Ascending aorta (tissue), 2 donors: ENCODE measurements around the gene EGLN3. TPM values are rescaled to one million over a fixed set of nuclear protein-coding genes. Genes with fewer than 3 reads are reported as not detected.

Experiments used
- DNase-seq, 2 donors: peaks; one replicate each; pipeline ENCODE4 v3.0.0-alpha.2; 2019; ENCODE audit warnings: low spot score in 2 of 2
- H3K27ac ChIP-seq, 2 donors: fragments of 200-600 bp; sonication (generic); one replicate each; pipeline ENCODE4 v1.5.1; 2016 to 2017; ENCODE audit warnings: mild to moderate bottlenecking in 1 of 2
- H3K27me3 ChIP-seq: fragments of 200-600 bp; sonication (generic); one replicate; pipeline ENCODE4 v1.5.1; 2017
- H3K36me3 ChIP-seq, 2 donors: fragments of 200-600 bp; sonication (generic); one replicate each; pipeline ENCODE4 v1.5.1; 2016
- H3K4me1 ChIP-seq, 2 donors: fragments of 200-600 bp; sonication (generic); one replicate each; pipeline ENCODE4 v1.5.1; 2016 to 2017; ENCODE audit warnings: mild to moderate bottlenecking in 1 of 2
- H3K4me3 ChIP-seq, 2 donors: fragments of 200-600 bp; sonication (generic); one replicate each; pipeline ENCODE4 v1.5.1; 2016 to 2017; ENCODE audit warnings: mild to moderate bottlenecking in 1 of 2
- H3K9me3 ChIP-seq, 2 donors: fragments of 200-600 bp; sonication (generic); one replicate each; pipeline ENCODE4 v1.5.1; 2016
- CTCF ChIP-seq, 3 experiments: fragments of 200-600 bp in 2 of 3; fragments of 450-650 bp in 1 of 3; sonication (generic) in 2 of 3; IDR thresholded peaks; one replicate each; pipeline ENCODE4 v1.5.1; 2016 to 2019; ENCODE audit warnings: antibody characterized with exemption in 3 of 3, mild to moderate bottlenecking in 1 of 3, moderate library complexity in 1 of 3
- intact Hi-C: fragments of 100-400 bp; cut with DNase I; formaldehyde crosslinking; loops from one replicate; pipeline ENCODE4 v1.15.1; 2023
- total RNA-seq: library from RNA; depleted of rRNA; stranded (reverse); fragments of >200 nt; gene quantifications from one replicate; pipeline ENCODE4 v1.1.0, GENCODE V29; 2016

The EGLN3 gene
- total RNA-seq, 1 donor from 2014 or later: 5.9 TPM

DNA sequence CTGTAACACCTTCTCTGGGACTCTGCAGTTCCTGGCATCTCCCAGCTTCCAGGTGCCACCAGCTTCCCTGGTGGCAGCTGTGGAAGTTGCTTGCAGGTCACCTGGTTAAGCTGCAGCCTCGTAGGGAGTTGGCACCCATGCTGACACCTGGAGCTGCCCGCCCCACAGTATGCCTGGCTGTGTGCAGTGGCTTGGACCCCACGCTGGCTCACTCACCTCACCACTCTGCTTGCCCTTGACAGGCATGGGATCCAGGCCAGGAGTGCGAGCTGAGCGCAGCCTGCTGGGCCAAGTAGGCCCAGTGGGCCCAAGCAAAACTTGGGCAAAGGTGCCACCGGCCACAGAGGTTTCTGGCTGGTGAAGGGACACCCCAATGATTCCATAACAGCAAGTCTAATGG, 48.5 kb downstream of the EGLN3 start:
- no peak overlapping the region for H3K4me3 ChIP-seq
- H3K27ac ChIP-seq: no peak overlapping the region
- H3K36me3 ChIP-seq: no peaks in the 10 kb centered on the region
- no peak for TF ChIP-seq CTCF (IDR thresholded peaks at IDR 0.05)
- no peaks in the 10 kb centered on the region for H3K4me1 ChIP-seq
- intact Hi-C loops: no loop called here
- no peak for DNase-seq
- H3K27me3 ChIP-seq: no peaks in the 10 kb centered on the region
- H3K9me3 ChIP-seq: no peaks in the 10 kb centered on the region

- no peak for TF ChIP-seq CTCF (IDR thresholded peaks at IDR 0.05)
- intact Hi-C loops: no loop called here
These were observed 49.3 kb downstream of the EGLN3 start for GRCh38 chr14:33901426-33902155.

GRCh38 chr14:33900706-33901105, 50.2 kb downstream of the EGLN3 start:
- H3K27me3 ChIP-seq: no peaks in the 10 kb centered on the region
- intact Hi-C loops: no loop called here
- H3K27ac ChIP-seq: no peak overlapping the region
- H3K9me3 ChIP-seq: no peaks in the 10 kb centered on the region
- H3K4me3 ChIP-seq: no peak overlapping the region
- no peaks in the 10 kb centered on the region for H3K4me1 ChIP-seq
- TF ChIP-seq CTCF (IDR thresholded peaks at IDR 0.05): no peak
- no peaks in the 10 kb centered on the region for H3K36me3 ChIP-seq
- DNase-seq: no peak

More at GRCh38 chr14:33901426-33902155, 49.3 kb downstream of the EGLN3 start:
- Histone ChIP-seq H3K9me3 (no peaks in the 10 kb centered on the region), H3K4me1 (no peaks in the 10 kb centered on the region), H3K27me3 (no peaks in the 10 kb centered on the region), H3K36me3 (no peaks in the 10 kb centered on the region), H3K27ac (no peak overlapping the region), H3K4me3 (no peak overlapping the region)
- no peak for DNase-seq

DNA sequence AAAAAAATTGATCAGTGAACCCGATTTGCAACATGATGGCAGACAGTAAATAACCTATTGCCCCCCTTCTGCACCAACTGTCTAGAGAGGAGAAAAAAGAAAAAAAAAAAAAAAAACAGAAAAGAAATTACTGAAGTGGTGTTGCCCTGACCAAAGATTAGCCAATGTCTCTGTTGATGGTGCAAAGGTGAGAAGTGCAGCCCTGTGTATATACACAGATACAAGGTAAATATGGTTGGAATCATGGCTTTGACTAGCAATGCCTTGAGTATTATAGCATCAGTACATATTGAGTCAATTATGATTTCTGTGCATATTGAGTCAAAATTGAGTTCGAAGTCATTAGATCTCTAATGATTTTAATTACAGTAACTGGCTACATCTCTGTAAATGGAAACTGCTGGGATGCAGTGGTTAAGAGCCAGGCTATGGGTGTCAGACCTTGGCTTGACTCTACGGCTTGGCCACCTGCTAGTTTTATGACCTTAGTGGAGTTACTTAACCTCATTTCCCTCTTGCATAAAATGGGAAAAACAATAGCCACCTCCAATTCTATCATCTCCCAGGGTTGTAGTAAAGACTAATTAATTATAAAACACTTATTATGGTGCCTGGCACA, 51.0 kb downstream of the EGLN3 start:
- intact Hi-C loops: no loop called here

DNA sequence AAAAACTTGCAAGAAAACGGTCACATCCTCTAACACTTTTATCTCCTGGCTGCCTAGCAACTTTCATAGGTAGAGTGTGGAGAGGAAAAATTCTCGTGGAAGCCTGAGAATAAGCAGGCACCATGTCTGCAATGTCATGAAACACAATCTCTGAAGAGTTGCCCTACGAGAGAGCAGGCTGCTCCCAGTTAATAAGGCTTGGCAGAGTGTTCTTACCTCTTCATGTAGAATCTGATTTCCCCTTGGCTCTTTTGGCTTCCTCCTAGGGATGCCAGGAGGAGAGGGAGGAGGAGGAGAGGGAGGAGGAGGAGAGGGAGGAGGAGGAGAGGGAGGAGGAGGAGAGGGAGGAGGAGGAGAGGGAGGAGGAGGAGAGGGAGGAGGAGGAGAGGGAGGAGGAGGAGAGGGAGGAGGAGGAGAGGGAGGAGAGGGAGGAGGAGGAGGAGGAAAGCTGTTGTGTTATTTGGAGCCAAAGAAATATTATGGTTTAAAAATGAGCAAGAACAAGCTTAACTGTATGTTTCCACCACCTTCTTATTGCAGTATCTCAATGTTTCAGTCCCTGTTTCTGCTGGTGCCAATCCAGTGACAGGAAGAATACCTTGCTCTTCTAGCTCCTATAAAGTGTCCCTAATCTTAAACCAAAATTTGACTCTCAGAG, 52.9 kb downstream of the EGLN3 start:
- Histone ChIP-seq H3K27ac (no peak overlapping the region), H3K9me3 (no peaks in the 10 kb centered on the region), H3K36me3 (no peaks in the 10 kb centered on the region), H3K4me1 (no peaks in the 10 kb centered on the region), H3K4me3 (no peak overlapping the region), H3K27me3 (no peaks in the 10 kb centered on the region)
- DNase-seq: no peak
- TF ChIP-seq CTCF (IDR thresholded peaks at IDR 0.05): no peak
- intact Hi-C loops: no loop called here

More for the DNA sequence above, 51.0 kb downstream of the EGLN3 start:
- Histone ChIP-seq H3K36me3 (no peaks in the 10 kb centered on the region), H3K27me3 (no peaks in the 10 kb centered on the region), H3K27ac (no peak overlapping the region), H3K4me1 (no peaks in the 10 kb centered on the region), H3K9me3 (no peaks in the 10 kb centered on the region), H3K4me3 (no peak overlapping the region)
- no peak for DNase-seq
- TF ChIP-seq CTCF (IDR thresholded peaks at IDR 0.05): no peak
